H4 (cell line): ENCODE measurements around the gene ZC3H12C. TPM values are rescaled to one million over a fixed set of nuclear protein-coding genes. Genes with fewer than 3 reads are reported as not detected.

Experiments used
- DNase-seq: peaks from one replicate; pipeline ENCODE4 v3.0.0-alpha.2; 2015; ENCODE audit warnings: low spot score
- total RNA-seq: library from RNA; depleted of rRNA; stranded (reverse); fragments of >200 nt; shearing (Covaris generic); gene quantifications from 2 replicates; pipeline ENCODE4 v1.2.3, GENCODE V29; 2014

The ZC3H12C gene
- total RNA-seq, 1 experiment from 2014 or later: 3.0 TPM

DNA sequence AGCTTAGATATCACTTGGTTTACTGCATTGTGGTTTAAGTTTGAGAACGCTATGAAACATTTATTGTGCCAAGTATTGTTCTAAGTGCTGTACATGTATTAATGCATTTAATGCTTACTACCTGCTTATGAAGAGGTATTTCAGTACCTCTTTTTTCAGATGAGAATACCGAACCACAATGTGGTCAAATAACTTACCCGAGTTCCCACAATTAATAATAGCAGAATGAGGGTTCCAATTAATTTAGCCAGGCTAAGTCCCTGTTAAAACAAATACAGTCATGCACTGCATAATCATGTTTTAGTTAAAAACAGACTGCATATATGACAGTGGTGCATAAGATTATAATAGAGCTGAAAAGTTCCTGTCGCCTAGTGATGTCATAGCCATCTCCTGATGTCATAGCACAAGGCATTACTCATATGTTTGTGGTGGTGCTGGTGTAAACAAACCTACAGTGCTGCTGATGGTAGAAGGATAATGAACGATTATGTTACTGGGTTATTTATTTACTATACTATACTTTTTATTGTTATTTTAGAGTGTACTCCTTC, 4.3 kb downstream of the ZC3H12C start:
- DNase-seq: peak; percentile 64

DNA sequence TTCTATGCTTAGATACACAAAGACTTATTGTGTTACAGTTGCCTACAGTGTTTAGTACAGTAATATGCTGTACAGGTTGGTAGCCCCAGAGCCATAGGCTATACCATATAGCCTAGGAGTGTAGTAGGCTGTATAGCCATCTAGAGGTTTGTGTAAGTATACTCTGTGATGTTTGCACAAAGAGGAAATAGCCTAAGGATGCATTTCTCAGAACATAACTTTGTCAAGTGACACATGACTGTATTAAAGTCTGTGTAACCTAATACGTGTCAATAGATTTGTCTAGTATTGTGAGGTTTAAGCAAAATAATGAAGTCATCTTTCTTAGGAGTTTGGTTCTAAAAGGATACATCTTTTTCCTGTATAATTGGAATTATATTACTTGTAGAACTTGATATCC, 5.5 kb downstream of the ZC3H12C start:
- no peak for DNase-seq

DNA sequence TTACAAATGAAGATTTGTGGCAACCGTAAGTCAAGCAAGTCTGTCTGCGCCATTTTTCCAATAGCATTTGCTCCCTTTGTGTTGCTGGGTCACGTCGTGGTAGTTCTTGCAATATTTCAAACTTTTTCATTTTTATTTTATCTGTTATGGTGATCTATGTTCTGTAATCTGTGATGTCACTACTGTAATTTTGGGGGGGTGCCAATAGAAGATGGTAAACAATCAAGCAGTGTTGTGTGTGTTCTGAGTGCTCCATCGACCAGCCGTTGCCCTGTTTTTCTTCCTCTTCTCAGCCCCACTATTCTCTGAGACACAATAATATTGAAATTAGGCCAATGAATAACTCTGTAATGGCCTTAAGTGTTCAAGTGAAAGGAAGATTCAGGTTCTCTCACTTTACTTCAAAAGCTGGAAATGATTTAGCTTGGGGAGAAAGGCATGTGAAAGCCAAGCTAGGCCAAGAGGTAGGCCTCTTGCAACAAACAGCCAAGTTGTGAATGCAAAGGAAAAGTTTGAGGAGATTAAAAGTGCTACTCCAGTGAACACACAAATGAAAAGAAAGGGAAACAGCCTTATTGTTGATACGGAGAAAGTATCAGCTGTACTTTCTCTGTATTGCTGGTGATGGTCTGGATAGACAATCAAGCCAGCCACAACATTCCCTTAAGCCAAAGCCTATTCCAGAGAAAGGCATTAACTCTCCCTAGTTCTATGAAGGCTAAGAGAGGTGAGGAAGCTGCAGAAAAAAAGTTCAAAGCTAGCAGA, 7.5 kb downstream of the ZC3H12C start:
- no peak for DNase-seq

DNA sequence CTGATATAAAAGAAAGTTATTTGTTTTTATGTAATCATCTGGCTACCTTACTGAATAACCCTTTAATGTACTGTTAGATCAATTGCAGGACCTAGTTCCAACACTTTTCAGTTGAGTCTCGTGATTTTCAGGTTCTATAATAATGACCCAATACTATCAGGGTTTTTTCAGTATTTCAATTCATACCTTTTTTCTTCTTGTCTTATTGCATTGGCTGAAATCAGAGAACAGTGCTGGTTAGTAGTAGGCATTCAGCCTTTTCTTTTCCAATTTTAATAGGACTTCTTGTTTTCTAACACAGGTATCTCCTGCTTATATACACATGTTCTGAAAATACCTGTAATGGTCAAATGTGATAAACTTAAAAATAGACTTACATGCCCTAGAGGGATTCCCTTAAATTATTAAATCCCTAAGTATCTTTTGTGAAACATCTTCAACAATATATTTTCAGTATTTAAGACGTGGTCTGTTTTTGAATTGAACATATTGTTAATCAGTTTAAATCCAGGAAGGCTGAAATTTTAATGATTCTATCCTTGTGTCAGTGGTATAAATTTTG, 13.6 kb downstream of the ZC3H12C start:
- DNase-seq: no peak

DNA sequence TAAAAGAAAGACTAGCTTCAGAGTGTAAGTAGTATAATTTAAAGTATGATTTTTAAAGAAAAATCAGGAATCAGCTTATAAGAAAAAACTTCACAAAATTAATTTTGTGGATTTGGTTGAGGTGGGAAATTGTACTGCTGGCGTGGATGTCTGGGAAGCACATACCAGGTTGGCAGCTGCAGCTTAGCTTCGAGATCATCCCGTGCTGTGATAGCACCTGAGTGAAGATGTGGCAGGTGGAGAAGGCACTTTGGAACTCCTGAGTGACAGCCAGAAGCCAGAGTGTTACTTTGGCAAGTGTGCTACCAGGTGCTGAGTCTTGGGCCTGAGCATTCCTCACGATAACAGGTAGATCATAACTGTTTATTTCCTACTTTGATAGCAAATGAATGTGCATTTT, 17.7 kb downstream of the ZC3H12C start:
- DNase-seq: no peak

DNA sequence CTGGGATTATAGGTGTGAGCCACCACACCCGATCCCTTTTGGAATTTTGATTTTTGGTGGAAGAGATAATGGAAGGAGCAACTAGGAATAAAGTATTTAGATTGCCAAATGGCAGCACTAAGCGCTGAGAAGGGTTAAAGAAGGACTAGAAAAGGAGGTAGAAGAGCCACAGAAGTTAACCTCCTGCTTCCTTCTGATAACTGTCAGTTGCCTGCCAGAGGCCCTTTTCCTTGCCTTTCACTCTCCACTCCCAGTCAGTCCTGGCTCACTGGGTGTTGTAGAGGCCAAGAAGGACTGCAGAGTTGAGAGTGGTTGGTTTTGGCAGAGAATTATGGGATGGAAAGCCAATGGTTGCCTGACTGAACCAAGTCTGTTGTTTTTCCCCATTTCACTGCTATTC, 19.3 kb downstream of the ZC3H12C start:
- no peak for DNase-seq

DNA sequence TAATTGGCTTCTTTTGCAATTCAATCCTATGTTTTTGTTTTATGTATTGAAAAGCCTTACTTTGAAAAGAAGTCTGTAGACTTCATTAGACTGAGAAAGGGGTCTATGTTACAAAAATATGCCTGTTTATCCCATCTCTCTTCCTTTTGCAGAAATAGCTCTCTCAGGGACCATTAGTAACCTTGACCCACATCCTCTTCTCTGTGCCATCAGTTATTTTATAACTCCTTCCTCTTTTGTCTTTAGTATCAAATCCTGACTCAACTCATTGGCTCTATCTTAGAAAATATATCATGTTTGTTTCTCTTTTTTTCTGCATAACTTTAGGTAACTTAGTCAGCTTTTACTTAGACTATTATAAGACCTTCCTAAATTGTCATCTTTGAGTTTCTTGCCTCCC, 20.3 kb downstream of the ZC3H12C start:
- no peak for DNase-seq

DNA sequence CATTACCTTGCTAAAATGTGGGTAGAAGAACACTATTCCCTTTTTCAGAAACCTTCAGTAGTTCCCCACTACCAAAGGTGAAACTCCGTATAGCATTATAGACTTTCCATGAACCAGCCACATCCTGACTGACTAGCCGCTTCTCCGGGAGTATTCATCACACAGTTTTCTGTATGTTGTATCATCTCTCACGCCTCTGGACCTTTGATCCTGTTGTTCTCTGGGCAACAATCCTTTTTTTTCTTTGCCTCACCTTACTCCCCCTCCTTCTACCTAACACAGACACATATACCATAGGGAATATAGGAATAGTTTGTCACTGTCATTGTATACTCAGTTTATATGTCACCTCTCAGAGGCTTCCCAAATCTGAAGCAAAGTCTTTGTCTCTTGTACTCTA, 20.8 kb downstream of the ZC3H12C start:
- DNase-seq: no peak

DNA sequence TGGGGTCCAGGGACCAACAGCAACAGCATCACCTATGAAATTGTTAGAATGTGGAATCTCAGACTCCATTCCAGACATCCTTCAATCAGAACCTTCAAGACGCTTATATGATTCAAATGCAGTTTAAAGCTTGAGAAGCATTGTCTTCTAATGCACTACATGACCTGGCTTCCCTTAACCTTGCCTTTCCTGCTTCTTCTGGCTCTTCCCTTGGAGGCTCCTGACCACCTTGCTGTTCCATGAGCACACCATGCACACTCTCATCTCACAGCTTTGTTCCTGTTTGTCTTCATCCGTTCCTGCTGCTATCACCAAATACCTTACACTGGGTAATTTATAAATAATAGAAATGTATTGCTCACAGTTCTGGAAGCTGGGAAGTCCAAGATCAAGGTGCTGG, 26.1 kb downstream of the ZC3H12C start:
- DNase-seq: no peak

DNA sequence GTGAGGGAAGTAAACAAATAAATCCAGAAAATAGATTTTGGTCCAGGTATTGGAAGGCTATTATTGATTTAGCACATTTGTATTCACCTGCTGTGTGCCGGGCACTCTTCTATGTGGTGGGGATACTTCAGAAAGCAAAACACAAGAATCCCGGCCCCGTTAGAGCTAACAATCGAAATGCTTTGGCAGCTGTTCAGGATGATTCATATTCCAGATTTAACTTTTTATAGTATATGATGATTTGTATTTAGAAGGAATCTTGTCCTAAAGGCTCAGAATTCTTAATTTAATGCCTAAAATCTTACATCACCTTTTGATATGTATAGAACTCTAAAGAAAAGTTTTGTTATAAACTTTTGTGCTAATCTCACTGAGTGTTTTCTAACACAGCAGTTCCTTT, 28.0 kb downstream of the ZC3H12C start:
- DNase-seq: no peak

DNA sequence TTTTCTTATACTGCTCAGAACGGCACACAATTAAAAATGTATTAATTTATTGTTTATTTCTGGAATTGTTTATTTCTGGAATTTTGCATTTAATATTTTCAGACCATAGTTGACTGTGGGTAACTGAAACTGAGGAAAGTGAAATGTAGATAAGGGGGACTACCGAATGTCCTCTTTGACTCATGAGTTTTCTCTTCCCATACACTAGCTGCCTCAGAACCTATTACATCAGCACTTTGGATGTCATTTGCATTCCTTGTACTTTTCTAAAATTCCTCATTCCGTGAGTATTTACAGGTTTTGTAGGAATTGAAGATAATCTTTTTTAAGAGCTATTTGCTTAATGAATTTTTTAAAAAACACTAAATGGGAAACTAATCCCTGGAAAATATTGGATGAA, 29.8 kb downstream of the ZC3H12C start:
- no peak for DNase-seq

DNA sequence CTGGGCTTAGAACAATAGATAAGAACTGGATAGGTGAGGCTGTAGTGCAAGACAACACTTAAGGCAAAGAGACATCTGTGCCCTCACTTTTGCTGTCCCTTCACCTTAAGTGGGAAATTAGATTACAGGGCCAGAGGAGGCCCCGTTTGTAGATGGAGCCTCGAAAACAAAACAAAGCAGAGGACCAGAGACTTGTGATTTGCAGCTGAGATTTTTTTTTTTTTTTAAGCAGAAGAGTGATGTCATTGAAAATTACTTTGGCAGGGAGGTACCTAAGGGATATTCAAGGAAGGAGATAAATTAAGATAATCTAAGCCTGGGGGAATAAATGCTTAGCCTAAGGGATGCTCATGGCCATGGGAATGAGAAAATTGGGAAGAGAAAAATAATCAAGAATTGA, 31.4 kb downstream of the ZC3H12C start:
- DNase-seq: no peak

DNA sequence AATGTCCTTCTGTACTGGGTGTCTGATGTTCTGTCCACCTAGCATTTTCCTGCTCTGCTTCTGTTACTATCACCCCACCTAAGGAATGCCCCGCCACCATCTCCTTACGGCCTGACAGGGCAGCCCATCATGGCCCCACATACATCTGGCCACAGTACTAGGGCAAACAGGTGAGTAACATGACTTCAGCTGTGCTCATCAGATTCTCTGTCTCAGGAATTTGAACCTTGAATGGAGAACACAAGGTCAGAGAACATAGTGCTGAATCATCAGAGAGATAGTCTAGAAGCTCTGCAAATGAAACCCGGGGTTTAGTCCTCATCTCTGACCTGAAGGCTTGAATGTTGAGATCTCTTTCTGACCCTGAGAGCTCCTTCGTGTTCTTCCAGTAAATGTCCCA, 32.4 kb downstream of the ZC3H12C start:
- DNase-seq: no peak

DNA sequence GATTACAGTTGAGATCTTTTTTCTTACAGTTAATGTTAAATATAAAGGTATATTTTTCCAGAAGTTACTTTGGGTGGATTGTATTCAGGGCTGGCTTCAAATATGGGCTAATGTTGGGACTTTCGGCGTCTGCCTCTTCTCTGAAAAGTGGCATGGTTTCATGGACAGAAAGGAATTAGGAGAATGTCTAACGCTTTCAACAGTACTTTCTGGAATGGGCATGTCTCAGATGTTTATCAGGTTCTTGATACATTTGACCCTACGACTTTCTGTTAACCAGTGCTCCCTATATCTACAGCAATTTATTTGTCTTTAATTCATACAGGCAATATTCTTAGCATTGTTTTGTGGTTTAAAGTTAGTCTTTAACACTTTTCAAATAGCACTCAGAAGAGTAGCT, 33.7 kb downstream of the ZC3H12C start:
- DNase-seq: no peak

DNA sequence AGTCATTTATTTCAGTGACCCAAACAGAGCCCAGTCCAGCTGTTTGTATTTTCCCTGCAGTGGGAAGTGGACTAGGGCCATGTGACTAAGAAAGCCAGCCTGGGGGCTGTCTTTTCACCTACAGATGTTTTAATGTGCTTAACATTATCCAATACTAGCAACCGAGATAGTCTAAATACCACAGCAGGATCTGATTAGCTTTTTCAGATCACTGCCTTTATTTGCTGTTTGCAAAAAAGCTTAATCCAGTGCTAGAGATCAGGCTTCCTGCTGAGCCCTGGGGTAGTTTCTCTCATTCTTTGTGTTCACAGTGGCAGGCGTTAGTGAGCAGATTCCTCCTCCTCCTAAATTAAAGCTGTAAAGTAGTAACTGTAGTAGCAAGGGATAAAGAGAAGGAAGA, 35.0 kb downstream of the ZC3H12C start:
- DNase-seq: no peak

DNA sequence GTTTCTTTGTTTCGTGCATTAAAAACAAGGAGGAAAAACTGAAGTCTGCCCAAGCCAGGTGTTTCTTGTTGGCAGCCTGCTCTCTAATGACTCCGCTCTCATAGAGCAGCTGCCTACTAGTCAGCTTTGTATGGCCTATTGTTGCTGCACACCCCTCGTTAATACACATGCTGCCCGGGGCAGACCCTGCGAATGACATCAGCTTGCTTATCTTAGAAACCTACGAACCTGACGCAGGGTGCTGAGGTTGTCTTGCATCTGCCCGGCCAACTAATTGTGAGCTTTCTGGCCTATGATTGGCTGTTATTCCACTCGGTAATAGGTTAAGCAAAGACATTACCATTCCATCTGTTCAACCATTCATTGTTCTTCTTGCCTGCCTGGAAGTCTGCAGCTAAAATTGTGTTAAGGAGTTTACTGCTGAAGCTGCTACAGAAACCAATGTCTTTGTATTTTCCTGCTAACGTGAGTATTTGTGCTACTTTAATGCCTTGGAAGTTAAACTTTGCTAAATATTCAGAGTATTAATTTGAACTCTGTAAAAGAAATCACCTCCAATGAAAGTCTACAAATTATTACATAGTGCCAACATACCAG, 37.5 kb downstream of the ZC3H12C start:
- DNase-seq: no peak

DNA sequence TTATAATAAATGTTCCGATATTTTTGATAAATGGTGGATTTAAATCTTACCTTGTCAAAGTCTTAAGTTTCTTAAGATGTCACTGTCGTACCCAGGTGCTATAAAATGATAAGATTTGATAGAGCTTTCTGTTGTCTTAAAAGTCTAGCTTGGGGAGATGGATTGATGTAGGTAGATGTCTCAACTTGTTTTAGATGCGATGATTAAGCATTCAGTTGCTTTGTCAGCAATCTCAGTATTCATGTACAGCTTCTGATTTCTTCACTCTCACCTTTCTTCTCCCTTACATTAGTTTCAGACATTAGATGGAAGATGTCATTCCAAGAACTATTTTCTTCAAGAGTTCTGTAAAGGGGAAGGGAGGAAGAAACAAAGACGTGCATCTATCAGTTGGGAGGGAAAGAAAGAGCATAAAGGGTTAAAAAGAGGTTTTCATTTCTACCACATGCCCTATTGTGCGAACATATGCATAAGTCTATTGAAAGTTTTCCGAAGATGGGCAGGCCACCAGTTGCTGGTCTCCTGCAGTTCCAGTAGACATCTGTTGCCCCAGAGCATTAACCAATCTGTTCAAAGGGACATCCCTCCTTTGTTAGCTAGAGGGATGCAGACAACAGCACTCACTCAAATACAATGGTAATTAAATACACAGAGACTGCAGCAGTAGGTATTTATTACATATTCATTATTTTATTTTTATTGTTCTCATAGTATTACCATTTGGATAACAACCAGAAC, 38.4 kb downstream of the ZC3H12C start:
- DNase-seq: no peak

DNA sequence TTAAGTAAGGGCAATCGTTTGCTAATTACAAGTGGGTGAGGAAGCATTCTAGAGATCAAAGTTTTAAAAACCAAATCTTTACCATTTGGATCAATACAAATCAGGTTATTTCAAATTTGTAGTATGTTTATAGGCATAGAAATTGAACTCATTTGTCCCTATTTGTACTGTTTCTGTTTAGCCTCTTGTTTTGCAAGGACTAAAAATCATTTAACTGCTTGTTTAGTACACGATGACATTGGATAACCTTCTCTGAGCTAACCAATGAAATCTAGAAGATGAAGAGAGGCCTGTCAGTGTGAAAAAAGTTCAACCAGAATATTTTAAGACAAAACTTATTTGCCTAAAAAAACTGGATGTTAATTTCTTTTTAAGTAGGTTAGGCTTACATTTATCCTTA, 40.0 kb downstream of the ZC3H12C start:
- no peak for DNase-seq

DNA sequence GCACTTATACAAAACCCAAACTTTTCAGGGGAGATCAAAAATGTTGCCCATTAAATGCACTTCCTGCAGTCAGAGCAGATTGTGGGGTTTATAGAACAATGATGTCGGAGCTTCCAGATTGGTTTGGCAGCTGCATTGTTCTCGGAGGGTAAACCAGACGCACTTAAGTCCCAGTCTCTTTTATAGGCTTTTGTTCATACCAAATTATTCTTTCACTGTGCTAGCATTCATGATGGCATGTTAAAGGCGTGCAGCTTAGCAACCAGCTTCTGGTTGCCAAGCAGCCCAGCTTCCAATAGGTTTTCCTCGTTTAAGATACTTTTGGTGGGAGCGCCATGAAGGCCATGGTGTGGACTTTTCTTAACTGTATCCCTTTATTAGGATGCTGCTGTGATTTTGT, 40.9 kb downstream of the ZC3H12C start:
- no peak for DNase-seq

DNA sequence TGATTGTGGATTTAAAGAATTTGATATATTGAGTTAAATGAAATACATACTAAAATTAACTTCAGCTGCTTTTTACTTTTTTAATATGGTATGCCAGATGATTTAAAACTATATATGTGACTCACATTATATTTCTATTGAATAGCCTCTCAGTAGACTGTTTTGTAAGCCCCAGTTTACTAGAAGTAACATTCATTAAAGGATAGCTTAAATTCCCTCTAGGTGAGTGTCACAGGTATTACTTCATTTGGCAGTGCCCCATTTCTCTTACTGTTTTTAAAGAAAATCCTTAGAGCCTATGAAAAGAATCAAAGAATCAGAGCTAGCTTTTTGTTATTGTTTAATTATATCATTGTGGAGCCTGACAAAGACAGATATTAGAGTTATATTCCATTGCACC, 48.6 kb downstream of the ZC3H12C start:
- DNase-seq: no peak

DNA sequence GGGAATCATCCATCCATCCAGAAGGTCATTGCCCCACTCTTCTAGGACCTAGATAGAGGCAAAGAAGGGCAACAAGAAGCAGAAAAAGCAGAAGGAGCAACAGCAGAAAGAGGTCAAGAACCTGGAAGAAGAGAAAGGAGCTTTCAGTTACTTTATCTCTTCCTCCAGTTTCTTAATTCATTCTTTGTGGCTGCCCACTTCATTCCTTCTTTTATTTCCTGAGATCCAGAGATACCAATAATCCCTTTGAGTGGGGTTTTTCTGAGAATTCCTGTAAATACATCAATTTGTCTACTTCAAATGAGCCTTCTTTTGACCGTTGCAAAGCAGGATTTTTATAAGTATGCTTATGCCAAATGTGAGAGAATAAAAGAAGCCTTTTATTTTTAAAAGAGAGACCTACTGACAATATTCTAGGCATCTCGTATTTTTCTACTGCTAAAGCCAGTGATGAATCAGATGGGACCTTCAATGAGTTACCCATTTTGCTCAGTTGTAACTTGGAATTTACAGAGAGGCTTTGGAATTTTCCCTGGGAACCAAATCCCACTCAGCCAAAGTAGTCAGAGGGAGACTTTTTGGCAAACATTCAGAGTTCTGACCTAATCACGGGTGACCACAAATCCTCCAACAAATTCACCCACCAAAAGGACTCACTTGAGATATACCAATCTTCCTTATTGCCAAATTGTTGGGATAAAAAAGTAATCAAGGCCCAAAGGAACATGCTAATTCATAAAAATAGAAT, 54.9 kb downstream of the ZC3H12C start:
- peak; percentile 23 for DNase-seq
